Thyroid gland (tissue), 4 donors: ENCODE data around the gene C6orf47.

ENCODE experiments used
- CTCF ChIP-seq, 6 experiments: fragments of 200-600 bp in 3 of 6; fragments of 450-650 bp in 3 of 6; sonication (generic) in 3 of 6; IDR thresholded peaks; one replicate each; pipeline ENCODE4 v1.5.1; 2016 to 2019; ENCODE audit warnings: antibody characterized with exemption in 6 of 6, mild to moderate bottlenecking in 2 of 6, inconsistent platforms in 1 of 6, moderate library complexity in 1 of 6
- POLR2A ChIP-seq, 2 donors: fragments of 450-650 bp; IDR thresholded peaks; one replicate each; pipeline ENCODE4 v1.6.1; 2017; ENCODE audit warnings: antibody characterized with exemption in 2 of 2, mild to moderate bottlenecking in 2 of 2, moderate library complexity in 1 of 2

GRCh38 chr6:31697555-31697954 is 37.0 kb upstream of the C6orf47 start:
- TF ChIP-seq POLR2A (IDR thresholded peaks at IDR 0.05) (no peak), CTCF (IDR thresholded peaks at IDR 0.05) (no peak)
